Mucosa of descending colon (tissue), 3 donors: ENCODE measurements around the gene OR2Y1. TPM values are rescaled to one million over a fixed set of nuclear protein-coding genes. Genes with fewer than 3 reads are reported as not detected.

Experiments used
- ATAC-seq: fragments of 200-7000 bp; cut with Tn5 transposase; one replicate; pipeline ENCODE4 v1.9.1; 2020; ENCODE audit warnings: mild to moderate bottlenecking, moderate library complexity
- DNase-seq, 3 donors: peaks; one replicate each; pipeline ENCODE4 v3.0.0-alpha.2; 2020
- H3K36me3 ChIP-seq: fragments of 200-600 bp; one replicate; pipeline ENCODE4 v1.8.0; 2021; ENCODE audit warnings: low read depth, mild to moderate bottlenecking
- H3K4me1 ChIP-seq: fragments of 200-600 bp; one replicate; pipeline ENCODE4 v1.8.0; 2021; ENCODE audit warnings: low read depth, mild to moderate bottlenecking
- H3K4me3 ChIP-seq: fragments of 200-600 bp; one replicate; pipeline ENCODE4 v1.8.0; 2021; ENCODE audit warnings: mild to moderate bottlenecking
- H3K9me3 ChIP-seq: fragments of 200-600 bp; one replicate; pipeline ENCODE4 v1.8.0; 2021; ENCODE audit warnings: mild to moderate bottlenecking
- intact Hi-C, 2 donors: fragments of 100-400 bp; cut with DNase I in 1 of 2; cut with micrococcal nuclease in 1 of 2; formaldehyde crosslinking; loops; one replicate each; pipeline versions ENCODE4 v1.11.0 to v1.11.1; 2022; cut with DNase I, micrococcal nuclease
- total RNA-seq, 3 donors: library from RNA; stranded (reverse); fragmentation: NEBNext Ultra II Directional in 2 of 3; extraction: Animal tissue kit (Norgen Biotek cat#: 25700) in 2 of 3; gene quantifications; one replicate each; pipeline versions ENCODE4 v1.2.1 to v1.2.4, GENCODE V29; 2021 to 2023
- TF ChIP-seq, protein P1 (sequence below): fragments of 200-600 bp; IDR thresholded peaks from one replicate; pipeline ENCODE4 v1.8.0; 2022; ENCODE audit warnings: antibody characterized with exemption, mild to moderate bottlenecking
- donor health status: DM: no; HTN: no; CAD: no; lungs with moderate emphysema.
- donor health status: DM: no; HTN: no; CAD: no.
- donor health status: DM: no; HTN: yes; CAD: no.

Gene OR2Y1
- total RNA-seq, 3 donors from 2014 or later, result not detected

- intact Hi-C loops, result loop anchor here in 1 of 2 donors (10.0 kb wide), 1 partner anchor 85 kb away; the partner anchor contains the start of gene ZFP62
Observed at GRCh38 chr5:180779985-180780610, 40.2 kb upstream of the OR2Y1 start.

GRCh38 chr5:180777475-180777874 lies 37.6 kb upstream of the OR2Y1 start:
- DNase-seq (no peak), ATAC-seq (no peak)
- Histone ChIP-seq H3K4me1 (no peaks in the 10 kb centered on the region), H3K9me3 (no peaks in the 10 kb centered on the region), H3K36me3 (no peaks in the 10 kb centered on the region), H3K4me3 (no peak overlapping the region)
- intact Hi-C loops, result no loop called here
- TF ChIP-seq, protein P1, sequence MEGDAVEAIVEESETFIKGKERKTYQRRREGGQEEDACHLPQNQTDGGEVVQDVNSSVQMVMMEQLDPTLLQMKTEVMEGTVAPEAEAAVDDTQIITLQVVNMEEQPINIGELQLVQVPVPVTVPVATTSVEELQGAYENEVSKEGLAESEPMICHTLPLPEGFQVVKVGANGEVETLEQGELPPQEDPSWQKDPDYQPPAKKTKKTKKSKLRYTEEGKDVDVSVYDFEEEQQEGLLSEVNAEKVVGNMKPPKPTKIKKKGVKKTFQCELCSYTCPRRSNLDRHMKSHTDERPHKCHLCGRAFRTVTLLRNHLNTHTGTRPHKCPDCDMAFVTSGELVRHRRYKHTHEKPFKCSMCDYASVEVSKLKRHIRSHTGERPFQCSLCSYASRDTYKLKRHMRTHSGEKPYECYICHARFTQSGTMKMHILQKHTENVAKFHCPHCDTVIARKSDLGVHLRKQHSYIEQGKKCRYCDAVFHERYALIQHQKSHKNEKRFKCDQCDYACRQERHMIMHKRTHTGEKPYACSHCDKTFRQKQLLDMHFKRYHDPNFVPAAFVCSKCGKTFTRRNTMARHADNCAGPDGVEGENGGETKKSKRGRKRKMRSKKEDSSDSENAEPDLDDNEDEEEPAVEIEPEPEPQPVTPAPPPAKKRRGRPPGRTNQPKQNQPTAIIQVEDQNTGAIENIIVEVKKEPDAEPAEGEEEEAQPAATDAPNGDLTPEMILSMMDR, result no peak

More at GRCh38 chr5:180779985-180780610, 40.2 kb upstream of the OR2Y1 start:
- no peaks in the 10 kb centered on the region for H3K9me3 ChIP-seq
- ATAC-seq (no peak), DNase-seq (no peak)
- H3K4me1 ChIP-seq, result no peaks in the 10 kb centered on the region
- H3K4me3 ChIP-seq, result no peak overlapping the region
- TF ChIP-seq, protein P1, result no peak
- no peaks in the 10 kb centered on the region for H3K36me3 ChIP-seq

DNA sequence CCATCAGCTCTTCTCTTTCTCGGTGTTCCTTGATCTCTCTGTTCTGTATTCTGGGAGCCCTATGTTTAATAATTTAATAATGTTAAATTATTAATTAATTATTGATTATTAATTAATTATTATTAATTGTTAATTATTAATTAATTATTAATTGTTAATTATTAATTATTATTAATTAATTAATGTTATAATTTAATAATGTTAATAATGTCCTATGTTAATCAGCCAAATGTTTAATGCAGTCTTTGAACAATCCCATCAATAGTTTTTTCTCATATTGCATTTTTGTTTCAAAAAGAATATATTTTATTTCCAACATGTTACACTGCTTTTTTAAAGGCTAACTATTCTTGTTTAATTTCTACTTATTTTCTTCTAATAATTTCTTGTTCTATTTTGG lies 36.5 kb upstream of the OR2Y1 start:
- Histone ChIP-seq H3K36me3 (no peaks in the 10 kb centered on the region), H3K4me3 (no peak overlapping the region), H3K9me3 (peaks cover 5% of the 10 kb centered on the region), H3K4me1 (no peaks in the 10 kb centered on the region)
- ATAC-seq (no peak), DNase-seq (no peak)
- intact Hi-C loops, result no loop called here
- TF ChIP-seq, protein P1, result no peak

- ATAC-seq (no peak), DNase-seq (no peak)
- intact Hi-C loops, result no loop called here
- peaks cover 5% of the 10 kb centered on the region for H3K9me3 ChIP-seq
- no peak overlapping the region for H3K4me3 ChIP-seq
- no peaks in the 10 kb centered on the region for H3K36me3 ChIP-seq
- TF ChIP-seq, protein P1, result no peak
- no peaks in the 10 kb centered on the region for H3K4me1 ChIP-seq
Observed at GRCh38 chr5:180775624-180776023, 35.8 kb upstream of the OR2Y1 start.

DNA sequence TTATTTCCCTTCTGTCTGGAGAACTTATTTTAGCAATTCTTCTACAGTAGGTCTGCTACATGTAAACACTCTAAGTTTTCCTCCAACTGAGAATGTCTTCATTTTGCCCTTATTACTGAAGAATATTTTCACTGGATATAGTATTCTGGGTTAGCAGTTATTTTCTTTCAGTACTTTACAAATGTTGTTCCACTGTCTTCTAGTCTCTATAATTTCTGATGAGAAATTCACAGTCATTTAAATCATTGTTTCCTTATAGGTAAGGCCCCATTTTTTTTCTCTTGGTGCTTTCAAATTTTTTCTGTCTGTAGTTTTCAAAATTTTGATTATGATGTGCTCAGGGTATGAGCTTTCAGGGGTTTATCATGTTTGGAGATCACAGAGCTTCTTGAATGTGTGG lies 32.0 kb upstream of the OR2Y1 start:
- no peak for DNase-seq
- Histone ChIP-seq H3K4me1 (no peaks in the 10 kb centered on the region), H3K4me3 (no peak overlapping the region), H3K36me3 (no peaks in the 10 kb centered on the region), H3K9me3 (peaks cover 5% of the 10 kb centered on the region)
- ATAC-seq, result no peak
- TF ChIP-seq, protein P1, result no peak
- intact Hi-C loops, result no loop called here
